PC-9 (cell line): ENCODE results near the gene UROS.
A peak's percentile ranks its signal among the peaks of the same experiment; 100 is the strongest.

Experiments
- EZH2 ChIP-seq: fragments of 200-600 bp; sonication (generic); IDR thresholded peaks from 2 replicates; pipeline ENCODE4 v1.8.0; 2017; ENCODE audit warnings: antibody characterized with exemption, low read depth
- TF ChIP-seq, protein P1 (sequence below): fragments of 200-600 bp; sonication (generic); conservative IDR thresholded peaks from 2 replicates; pipeline ENCODE4 v1.6.1; 2017; ENCODE audit warnings: mixed run types, antibody characterized with exemption, mild to moderate bottlenecking, moderate library complexity

DNA sequence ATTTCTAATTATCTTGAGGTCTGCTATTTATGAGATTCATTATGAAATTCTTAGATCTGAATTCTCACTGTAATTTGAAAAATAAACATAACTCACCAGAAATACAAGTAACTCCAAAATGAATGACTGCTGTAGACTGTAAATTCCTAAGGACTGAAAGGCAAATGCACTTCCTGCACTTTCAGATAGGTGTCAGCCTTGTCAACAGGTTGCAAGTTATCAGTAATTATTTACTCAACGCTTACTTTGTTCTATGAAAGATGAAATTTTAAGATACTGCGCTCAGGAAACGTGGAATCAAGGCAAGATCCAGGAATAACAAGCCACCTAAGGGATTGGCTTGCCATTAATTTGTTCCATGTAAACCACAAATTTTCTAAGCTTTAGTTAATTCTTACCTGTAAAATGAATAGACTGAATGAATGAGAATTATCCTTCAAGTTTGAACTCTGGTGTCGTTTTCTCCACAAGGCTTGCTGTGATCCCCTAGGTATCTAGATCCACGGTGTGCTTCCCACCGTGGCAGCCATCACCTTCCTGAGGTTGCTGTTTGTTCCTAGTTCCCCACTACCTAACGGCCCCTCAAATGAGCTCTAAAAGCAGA, 45.4 kb upstream of the UROS start:
- TF ChIP-seq, protein P1, sequence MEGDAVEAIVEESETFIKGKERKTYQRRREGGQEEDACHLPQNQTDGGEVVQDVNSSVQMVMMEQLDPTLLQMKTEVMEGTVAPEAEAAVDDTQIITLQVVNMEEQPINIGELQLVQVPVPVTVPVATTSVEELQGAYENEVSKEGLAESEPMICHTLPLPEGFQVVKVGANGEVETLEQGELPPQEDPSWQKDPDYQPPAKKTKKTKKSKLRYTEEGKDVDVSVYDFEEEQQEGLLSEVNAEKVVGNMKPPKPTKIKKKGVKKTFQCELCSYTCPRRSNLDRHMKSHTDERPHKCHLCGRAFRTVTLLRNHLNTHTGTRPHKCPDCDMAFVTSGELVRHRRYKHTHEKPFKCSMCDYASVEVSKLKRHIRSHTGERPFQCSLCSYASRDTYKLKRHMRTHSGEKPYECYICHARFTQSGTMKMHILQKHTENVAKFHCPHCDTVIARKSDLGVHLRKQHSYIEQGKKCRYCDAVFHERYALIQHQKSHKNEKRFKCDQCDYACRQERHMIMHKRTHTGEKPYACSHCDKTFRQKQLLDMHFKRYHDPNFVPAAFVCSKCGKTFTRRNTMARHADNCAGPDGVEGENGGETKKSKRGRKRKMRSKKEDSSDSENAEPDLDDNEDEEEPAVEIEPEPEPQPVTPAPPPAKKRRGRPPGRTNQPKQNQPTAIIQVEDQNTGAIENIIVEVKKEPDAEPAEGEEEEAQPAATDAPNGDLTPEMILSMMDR: peak; percentile 87
- no peak for TF ChIP-seq EZH2
